Brain pericyte (primary cell): Measurements from ENCODE around the gene ZNF157.

Experiments used
- DNase-seq: peaks from one replicate; pipeline ENCODE4 v3.0.0-alpha.2; 2012; ENCODE audit warnings: low read depth, low spot score

The ZNF157 gene

GRCh38 chrX:47446971-47447370 is 76.6 kb downstream of the ZNF157 start:
- no peak for DNase-seq

GRCh38 chrX:47447607-47448006 is 77.2 kb downstream of the ZNF157 start:
- DNase-seq, result no peak

- DNase-seq, result no peak
Measured at GRCh38 chrX:47448165-47448806, 77.9 kb downstream of the ZNF157 start.

GRCh38 chrX:47452112-47452511 is 81.7 kb downstream of the ZNF157 start:
- DNase-seq, result no peak

- DNase-seq, result no peak
Measured at GRCh38 chrX:47456080-47456479, 85.7 kb downstream of the ZNF157 start.

GRCh38 chrX:47458528-47458927 is 88.2 kb downstream of the ZNF157 start:
- DNase-seq, result no peak

- no peak for DNase-seq
Measured at GRCh38 chrX:47460561-47460960, 90.2 kb downstream of the ZNF157 start.
